Stimulated activated CD4-positive, alpha-beta T cell treated with anti-CD3 and anti-CD28 coated beads, Interleukin-2, amount 100 ng/mL, for 4 hours (primary cell): ENCODE measurements around the gene SLC16A8.
"Not testable (repeated sequence)": the region's sequence is repeated elsewhere in the genome, so short reads cannot be mapped to it uniquely, and the experiment has no call there.

ENCODE experiments used
- DNase-seq: peaks from one replicate; pipeline ENCODE4 v3.0.0-alpha.2; 2020; ENCODE audit warnings: low read depth

SLC16A8 gene

DNA sequence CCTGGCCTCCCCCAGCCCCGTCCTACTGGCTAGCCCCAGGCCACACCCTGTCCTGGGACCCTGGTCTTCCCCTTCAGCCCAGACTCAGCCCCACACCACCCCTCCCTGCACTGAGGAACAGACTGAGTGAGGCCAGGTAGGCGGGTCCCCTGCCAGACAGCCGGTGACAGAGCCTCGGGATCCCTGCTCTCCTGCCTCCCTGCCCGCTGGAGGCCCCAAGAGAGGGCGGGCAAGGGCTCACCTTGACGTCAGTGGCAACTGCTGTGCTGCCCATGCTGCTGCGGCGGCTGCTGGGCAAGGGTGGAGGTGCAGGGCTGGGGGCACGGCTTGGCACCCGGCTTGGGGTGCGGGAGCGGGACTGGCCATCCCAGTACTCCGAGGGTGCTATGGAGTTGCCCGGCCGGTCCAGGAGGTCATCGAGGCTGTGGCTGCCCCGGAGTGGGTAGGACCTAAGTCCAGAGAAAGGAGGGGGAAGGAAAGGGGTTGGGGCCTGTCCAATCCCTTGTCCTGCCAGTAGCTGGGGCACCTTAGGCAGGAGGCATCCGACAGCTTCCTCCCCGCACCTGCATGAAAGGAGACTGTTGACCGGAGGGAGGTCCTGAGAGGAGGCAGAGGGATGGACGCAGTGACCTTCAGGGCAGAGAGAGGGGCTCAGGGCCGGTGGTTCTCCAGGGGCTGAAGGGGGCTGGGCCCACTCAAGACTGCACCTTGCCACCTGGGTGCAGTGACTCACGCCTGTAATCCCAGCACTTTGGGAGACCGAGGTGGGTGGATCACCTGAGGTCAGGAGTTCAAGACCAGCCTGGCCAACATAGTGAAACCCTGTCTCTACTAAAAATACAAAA lies 2.2 kb upstream of the SLC16A8 start:
- no peak for DNase-seq

DNA sequence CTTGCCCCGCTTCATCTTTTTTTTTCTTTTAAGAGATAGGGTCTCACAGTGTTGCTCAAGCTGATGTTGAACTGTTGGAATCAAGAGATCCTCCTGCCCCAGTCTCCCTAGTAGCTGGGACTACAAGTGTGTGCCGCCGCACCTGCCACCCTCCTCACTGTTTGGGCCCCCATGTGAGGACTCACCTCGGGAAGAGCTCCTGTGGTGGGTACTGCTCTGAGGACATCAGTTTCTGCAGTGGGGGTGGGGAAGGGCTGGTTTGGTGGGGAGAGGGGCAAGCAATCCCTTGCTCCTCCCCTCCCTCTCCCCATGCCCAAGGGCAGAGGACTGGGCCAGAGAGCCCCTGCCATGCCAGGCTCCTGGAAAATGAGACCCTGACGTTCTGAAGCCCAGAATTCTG lies 1.5 kb upstream of the SLC16A8 start:
- DNase-seq, result no peak

DNA sequence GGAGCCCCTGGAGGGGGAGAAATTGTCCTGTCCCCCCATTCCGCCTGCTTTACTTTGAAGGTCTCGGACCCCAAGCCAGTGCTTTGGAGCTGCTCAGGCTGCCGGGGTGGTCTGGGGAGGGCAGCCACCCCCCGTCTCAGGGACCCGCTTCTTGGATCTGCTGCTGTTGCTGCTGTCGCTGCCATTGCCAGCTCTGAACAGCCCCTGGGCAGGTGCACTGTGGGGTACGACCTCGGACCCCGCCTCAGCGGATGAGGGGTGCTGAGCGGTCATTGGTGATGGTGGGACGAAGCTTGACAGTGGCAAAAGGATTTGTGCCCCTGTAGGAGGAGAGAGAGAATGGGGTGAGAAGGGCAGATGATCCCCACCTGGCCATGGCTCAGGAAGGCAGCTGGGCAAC lies 1.1 kb upstream of the SLC16A8 start:
- DNase-seq, result no peak

DNA sequence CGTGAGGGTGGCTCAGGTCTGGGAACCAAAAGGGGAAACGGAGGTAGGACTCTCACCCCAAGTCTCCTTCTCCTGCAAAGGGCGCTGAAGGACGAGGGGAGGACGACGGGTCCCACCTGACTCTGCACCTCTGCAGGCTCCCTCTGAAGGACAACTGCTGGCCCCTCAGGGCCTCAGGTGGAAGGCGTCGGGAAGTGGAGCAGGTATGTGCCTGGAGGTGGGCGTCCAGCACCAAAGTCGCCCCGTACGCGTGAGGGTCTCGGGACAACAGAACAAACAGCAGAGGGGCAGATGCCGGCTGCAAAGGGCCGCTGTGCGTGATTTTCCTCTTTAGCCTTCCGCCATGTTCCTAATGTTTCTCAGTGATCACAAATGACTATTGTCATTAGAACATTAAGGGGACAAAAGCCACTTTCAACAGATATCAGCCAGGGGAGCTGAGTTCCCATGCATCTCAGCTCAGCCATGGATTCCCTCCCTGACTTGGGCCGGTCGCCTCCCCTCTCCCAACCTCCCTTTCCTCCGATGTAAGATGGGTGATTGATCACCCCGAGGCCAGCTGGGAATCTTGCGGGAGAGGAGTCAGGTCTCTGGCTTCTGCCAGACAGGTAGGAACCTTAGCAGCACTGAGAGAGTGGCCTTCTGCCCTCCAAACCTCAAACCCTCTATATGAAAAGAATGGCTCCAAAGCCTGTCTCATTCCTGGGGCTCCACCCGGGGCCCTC lies 836 bp downstream of the SLC16A8 start:
- DNase-seq, result no peak

DNA sequence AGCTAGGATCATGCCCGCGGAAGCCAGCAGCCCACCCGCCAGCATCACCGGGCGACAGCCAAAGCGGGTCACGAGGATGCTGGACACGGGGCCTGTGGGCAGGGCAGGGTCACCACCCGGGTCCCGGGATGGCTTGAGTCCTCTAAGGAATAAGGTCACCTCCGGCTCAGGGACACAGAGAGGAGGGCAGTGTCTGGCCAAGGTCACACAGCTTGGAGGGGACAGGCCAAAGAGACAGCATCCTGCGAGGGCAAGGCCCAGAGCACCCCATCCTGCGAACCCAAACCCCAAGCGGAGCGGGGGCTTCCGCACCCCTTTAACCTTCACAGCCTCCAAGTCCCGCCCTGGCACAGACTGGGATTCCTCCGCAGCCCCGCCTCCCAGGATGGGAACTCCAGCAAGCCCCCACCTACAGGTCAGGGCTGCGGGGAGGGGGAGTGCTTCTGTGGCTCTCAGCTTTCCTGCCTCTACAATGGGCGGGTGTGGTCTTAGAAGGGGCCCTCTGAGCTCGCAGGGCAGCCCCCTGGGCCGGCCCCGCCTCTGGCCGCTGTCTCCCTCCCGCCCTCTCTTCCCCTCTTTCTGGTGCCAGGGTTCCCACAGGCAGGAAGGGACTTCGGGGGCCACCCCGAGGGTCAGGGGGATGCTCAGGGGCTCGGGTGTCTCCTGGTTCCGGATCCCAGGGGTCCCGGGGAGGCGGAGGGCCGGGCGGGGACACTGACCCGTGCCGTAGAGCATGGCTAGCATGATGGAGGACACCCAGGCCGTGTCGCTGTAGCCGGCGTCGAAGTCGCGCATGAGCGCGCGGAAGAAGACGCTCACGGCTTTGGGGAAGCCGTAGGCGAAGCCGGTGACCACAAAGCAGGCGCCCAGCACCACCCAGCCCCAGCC lies 1.8 kb downstream of the SLC16A8 start:
- no peak for DNase-seq

DNA sequence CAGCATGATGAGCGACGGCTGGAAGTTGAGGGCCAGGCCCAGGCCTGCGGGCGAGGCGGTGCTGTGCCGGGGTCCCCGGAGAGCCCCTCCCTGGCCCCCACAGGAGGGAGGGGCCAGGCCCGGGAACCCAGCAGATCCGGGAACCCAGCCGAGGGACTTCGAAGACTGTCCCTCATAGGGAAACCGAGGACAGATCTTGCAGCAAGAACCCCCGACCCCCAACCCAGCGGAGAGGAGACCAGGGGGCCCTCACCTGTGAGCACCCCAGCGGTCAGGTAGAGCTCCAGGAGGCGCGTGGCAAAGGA lies 2.4 kb downstream of the SLC16A8 start:
- DNase-seq, result no peak

DNA sequence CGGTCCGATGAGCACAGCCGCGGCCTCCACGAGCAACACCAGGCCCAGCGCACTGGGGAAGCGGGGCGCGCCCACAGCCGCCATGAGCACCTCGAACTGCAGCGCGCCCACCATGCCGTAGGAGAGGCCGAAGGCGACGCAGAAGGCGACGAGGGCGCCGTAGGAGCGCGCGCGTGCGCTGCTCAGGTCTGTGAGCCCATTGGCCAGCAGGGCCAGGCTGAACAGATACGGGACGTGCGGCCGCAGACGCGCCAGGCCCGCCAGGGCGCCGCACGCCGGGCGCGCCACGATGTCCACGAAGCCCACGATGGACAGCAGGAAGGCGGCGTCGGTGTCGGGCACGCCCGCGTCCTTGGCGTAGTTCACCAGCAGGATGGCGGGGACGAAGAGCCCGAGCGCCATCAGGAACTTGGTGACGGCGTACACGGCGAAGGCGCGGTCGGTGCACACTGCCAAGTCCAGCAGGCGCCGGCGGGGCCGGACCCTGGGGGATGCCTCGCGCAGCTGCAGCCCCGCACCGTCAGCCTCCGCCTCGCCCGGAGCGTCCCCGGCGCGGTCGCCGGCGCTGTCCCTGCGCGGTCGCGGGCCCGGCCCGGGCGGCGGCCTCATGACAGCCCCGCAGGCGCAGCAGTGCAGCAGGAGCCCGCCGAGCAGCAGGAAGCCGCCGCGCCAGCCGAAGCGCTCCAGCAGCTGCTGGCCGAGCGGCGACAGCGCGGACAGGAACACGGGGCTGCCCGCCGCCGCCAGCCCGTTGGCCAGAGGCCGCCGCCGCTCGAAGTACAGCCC lies 2.9 kb downstream of the SLC16A8 start:
- no peak for DNase-seq

DNA sequence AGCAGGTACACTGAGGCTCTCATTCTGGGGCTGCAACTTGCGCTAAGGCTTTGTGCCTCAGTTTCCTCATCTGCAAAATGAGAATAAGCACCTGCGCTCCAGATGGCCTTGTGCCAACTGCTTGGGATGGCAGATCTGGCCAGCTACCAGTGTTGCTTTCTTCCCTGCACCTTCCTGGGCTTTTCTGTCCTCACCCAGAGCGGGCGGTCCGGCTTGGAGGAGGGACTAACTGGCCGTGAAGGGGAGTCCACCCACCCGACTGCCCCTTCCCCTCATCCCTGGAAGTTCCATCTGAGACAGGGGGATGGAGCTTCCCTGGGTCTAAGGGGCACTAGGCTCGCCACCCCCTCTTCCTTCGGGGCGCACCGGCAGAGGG lies 3.5 kb downstream of the SLC16A8 start:
- no peak for DNase-seq

DNA sequence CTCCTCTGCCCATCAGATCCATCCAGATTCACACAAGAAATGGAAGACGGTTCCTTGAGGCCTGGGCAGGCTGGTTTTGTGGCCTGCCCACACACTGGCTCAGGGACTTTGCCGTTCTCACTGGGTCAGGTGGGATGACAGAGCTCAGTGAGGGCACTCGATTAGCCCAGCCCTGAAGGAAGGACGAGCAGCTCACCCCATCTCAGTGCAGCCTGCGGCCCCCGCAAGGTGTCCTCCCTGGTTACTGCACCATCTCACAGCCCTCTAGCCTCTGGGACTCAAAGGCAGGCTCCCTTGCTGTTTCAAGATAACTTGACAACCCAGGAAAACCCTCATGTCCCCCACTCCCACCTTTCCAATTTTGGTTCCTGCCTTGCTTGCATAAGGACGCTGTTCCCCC lies 4.2 kb downstream of the SLC16A8 start:
- DNase-seq, result no peak

DNA sequence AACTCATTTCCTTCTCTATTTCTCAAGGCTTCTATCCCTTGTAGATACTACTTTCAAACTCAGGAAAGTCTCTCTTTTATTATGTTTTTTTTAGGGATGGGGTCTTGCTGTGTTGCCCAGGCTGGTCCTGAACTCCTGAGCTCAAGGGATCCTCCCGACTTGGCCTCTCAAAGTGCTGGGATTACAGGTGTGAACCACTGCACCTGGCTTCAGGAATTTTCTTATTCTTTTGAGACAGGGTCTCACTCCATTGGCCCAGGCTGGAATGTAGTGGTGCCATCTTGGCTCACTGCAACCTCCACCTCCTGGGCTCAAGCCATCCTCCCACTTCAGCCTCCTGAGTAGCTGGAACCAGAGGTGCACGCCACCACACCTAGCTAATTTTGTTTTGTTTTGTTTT lies 4.8 kb downstream of the SLC16A8 start:
- not testable (repeated sequence) for DNase-seq

DNA sequence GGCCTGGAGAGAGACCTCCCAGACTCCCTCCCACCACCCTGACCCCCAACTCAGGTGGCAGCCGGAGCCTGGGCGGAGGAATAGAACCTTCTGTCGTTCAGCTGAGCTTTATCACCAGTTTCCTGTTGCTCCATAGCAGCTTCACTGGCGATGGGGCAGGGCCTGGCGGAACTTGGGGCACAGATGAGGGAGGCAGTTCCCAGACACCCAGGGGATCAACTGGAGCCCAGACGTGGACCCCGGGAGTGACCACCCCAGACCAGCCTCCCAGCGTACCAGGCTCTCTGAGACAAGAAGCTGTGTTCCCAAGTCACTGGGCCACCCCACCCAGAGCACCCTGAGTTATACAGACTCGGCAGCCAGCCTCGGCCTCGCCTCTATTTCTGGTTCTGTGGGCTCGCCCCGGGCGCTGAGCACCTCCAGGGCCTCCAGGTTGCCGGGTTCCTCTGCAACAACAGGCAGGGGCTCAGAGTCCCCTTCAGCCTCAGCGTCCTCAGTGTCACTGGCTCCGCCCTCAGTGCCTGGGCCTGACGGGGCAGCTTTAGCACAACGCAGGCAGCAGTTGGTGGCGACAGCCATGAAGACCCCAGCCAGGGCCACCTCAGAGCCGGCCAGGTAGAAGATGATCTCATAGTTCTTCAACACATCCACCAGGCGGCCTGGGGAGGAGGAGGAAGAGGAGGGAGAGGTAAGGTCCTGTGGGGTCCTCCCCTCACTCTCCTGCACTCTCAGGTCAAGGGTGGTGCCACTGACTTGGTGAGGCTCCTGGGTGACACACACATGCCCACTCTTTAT lies 5.7 kb downstream of the SLC16A8 start:
- no peak for DNase-seq

DNA sequence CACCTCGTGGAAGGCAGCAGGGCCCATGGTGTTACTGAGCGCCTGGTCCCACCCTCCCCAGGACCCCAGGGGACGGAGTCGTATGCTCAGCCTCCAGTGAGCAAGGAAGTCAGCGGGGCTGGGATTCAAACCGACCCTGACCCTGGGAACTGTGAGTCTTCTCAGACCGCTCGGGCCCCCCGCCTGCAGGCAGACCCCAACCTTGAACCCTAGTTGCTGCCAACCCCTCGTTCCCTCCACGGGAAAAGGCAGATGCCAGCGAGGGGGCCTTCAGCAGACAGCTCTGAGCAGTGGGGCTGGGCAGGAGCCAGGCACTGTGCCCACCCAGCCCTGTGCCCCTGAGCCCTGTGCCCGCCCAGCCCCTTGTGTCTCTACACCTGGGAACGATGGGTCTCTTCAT lies 6.4 kb downstream of the SLC16A8 start:
- DNase-seq, result no peak

DNA sequence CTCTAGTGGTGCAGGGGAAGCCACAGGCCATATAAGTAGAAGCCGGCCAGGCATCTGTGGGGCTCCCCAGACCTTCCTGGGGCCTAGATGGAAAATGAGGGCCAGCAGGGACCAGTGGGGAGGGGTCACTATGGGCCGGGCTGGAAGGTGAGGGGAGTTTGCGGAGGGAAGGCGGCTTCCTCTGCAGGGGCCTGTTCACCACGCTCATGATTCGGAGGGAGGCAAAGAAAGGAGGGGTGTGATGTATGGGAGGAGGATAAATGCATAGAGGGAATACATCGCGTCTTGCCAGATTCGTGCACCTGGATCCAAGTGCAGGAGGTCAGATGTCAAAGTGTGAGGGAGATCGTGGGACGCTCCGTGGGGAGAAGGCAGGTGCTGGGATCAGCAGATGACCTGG lies 6.9 kb downstream of the SLC16A8 start:
- DNase-seq, result no peak

DNA sequence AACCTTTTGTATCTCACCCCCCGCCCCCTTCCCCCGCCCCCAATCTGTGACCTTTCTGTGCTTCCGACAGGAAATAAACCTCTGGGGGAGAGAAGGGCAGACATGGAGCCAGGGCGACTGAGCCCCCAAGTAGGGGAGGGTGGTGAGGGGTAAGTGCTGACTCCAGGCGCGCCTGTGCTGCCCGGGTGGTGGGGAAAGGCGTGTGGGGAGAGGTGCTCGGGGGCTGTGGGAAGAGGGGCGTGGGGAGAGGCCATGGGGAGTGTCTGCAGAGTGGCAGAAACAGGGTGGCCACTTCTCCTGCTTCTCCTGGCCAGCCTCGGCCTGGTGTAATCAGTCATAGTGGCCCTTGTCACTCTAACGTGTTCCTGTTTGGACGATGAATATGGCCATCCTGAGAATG lies 8.0 kb downstream of the SLC16A8 start:
- no peak for DNase-seq

DNA sequence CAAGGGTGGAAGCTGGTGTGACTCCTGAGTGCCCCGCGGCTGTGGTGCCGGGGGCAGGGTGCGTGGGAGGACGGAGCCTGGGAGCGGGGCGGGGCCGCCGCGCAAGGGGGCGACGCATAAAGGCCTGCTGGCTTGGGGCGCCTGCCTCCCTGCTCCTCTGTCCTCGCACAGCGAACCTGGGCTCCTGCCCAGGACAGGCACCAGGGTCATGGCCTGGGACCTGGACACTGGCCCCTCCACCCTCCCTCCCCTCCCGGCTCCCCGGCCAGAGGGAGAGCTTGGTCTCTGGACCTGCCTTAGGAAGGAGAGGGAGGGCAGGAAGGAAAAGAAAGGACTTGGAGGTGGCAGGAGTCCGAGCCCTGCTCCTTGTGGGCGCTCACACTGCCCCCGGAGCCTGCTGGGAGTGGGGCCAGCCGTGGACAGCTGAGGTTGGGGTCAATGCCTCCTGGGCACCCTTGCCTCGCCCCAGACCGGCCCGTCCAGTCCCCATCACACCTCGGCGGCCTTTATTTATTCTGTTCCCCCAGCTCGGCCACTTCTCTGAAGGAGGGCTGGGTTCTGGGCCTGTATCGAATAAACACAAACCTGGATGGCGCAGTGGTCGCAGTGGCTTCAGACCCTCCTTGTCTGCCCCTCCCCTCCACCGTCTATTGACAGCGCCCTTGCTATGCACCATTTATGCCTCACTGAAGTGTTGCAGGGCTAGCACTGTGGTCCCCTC lies 8.7 kb downstream of the SLC16A8 start:
- DNase-seq, result no peak

DNA sequence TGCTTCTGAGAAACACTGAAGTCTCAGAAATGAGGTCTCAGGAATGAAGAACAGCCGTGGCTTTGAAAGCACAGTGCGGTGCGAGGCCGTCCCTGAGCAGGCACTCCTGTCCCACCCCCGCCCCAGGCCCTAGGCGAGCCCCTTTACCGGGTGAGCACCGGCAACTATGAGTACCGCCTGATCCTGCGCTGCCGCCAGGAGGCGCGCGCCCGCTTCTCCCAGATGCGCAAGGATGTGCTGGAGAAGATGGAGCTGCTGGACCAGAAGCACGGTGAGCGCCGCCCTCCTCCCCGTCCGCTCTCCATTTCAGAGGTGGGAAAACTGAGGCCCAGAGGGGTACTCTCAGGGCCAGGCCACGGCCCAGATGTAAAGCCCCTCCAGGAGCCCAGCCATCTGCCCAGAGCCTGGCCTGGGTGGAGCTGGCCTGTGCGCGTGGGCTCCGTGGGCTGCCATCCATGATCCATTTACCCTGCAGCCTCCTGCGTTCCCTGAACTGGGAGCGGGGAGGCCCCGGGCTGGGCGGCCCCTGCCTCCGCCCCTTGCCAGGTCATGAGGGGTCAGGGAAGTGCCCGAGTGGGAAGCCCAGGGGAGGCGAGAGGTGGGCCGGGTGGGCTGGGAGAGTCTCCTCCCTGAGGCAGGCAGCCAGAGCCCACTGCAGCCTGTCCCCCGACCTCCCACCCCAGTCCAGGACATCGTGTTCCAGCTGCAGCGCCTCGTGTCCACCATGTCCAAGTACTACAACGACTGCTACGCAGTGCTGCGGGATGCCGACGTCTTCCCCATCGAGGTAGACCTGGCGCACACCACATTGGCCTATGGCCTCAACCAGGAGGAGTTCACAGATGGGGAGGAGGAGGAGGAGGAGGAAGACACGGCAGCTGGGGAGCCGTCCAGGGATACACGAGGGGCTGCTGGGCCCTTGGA lies 9.5 kb downstream of the SLC16A8 start:
- DNase-seq, result no peak

DNA sequence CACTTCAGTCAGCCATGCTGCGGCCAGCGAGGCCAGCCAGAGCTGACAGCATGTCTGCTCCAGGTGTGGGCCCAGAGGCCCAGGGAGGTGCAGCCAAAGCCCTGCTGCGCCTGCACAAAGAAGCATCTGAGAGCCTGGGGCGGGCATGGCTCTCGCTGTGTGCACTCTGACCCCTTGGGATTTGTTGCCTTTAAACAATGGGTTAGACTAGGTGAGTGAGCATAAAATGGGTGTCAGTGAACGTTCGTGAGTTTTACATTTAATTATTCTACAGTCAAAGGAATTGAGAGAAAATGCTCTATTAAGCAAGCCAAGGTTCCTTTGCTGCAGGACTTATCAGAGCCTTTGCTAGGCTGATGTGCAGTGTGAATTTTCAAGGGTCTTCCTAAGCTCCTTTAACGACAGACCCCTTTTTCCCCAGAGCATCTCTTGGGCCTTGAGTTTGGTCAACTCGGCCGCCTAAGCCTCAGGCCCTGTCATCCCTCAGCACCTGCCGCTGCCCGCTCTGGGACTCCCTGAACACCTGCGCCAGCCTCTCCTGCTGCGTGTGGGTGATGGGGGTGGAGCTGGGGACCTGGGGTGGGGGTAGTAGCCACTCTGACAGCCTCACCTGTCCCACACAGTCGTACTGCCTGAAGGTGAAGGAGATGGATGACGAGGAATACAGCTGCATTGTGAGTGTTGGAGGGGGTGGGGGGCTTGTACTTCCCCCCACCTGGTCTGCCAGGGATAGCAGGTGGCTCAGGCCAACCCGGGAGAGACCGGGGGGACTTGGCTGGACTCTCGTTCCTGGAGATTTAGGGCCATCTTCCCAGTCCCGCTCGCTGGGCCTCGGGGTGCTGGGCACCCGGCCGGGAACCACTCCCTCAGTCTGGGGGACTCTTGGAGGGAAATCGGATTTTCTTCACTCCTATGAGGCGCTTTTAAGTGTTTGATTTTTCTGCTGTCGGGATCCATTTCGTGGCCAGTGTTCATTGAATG lies 10.5 kb downstream of the SLC16A8 start:
- no peak for DNase-seq
